HG03378 (cell line): ENCODE results near the gene PI4KA.

Experiments
- ATAC-seq: cut with Tn5 transposase; IDR thresholded peaks from one replicate; pipeline ENCODE4 v1.9.1; 2021; ENCODE audit warnings: mild to moderate bottlenecking, moderate library complexity; ENCODE audit not compliant: unreplicated experiment

The PI4KA gene

GRCh38 chr22:20881869-20882815 is 23.5 kb upstream of the PI4KA start:
- no peak for ATAC-seq

GRCh38 chr22:20881231-20881630 is 22.6 kb upstream of the PI4KA start:
- no peak for ATAC-seq

GRCh38 chr22:20877715-20878114 is 19.1 kb upstream of the PI4KA start:
- ATAC-seq, result no peak

DNA sequence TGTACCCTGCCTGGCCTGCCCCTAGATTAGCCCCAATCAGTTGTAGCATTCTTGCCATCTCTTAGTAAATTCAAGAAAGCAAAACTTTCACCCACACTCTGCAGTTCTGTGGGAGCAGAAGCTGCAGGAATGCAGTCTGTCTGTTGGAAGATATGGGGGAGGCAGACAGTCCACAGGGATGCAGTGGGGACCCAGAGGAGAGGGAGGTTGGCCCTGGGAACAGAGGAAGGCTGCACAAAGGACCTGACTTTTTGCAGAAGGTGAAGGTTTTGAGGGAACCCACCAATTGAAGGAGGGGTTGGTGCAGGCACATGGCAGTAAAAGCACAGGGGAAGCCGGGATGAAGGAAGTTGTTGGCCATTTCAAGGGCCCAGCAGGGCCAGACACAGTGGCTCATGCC is 16.7 kb upstream of the PI4KA start:
- no peak for ATAC-seq

DNA sequence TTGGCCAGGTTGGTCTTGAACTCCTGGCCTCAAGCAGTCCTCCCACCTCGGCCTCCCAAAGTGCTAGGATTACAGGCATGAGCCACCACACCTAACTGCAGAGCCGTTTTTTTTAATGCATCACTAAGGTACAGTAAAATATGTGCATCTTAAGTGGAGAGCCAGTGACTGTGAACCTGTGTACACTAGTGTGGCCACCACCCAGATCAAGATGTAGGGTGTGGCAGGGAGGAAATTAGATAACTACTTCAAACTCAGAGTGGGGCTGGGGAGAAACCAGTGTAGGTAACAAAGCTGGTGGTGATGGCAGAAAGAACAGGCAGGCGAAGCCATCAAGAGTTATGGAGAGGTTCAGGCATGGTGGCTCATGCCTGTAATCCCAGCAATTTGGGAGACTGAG is 14.6 kb upstream of the PI4KA start:
- no peak for ATAC-seq

GRCh38 chr22:20869234-20869633 is 10.6 kb upstream of the PI4KA start:
- no peak for ATAC-seq

DNA sequence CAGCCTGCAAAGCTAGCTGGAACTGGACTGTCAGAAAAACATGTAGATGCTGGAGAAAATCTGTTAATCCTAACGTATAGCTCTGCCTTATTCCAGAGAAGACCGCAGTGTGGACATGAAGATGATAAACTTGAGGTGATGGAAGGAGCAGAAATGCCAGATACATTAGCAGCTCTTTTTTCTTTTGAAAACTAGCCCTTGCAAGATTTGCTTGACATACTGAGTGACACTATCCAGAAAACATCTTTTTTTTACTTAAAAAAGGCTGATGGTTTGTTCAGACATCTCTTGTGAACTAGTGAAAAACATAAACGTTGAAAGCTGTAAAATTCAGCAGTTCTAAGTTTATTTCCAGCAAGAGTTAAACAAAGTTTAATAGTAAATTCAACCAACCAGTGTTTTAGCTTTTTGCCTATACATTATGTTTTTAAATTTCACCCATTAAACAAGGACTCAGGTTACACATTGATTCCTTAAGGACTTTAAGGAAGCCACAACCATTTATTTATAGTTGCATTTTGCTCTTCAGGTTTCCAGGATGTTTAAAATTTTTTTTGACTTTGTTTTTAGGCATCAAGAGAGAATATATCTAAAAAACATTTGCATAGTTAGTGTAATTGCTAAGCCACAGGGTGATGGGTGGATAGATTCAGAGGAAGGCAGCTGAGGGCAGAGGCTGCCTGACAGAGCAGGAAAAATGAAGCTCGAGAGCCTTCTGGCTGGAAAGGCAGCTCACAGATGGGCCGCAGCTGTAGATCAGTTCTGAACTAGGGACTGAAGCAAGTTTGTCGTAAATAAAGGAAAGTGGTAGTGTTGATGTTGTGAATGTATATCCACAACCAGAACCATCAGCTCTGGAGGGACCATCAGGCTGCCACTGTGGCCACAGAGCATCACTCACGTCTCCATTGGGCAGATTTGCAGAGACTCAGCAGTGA is 9.7 kb upstream of the PI4KA start:
- no peak for ATAC-seq

GRCh38 chr22:20867179-20868024 is 8.8 kb upstream of the PI4KA start:
- ATAC-seq, result no peak

DNA sequence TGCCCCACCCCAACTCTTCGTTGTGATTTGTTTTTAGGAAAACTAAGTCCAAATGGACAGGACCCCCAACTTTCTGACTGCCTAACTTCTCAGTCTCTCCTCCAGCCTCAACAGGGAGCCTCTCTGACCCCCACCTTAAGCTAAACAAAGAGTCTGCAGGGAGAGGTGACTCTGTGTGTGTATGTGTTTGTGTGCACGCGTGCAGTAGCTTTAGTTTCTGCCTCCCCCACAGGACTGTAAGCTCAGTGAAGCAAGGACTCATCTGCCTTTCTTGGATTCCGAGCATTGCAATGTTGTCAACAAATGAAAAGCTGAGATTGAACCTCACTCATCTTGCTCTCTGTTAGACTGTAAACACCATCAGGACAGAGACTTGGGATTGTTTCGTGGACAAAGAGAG is 8.1 kb upstream of the PI4KA start:
- no peak for ATAC-seq

- ATAC-seq, result no peak
Observed at GRCh38 chr22:20865875-20866445, 7.3 kb upstream of the PI4KA start.

DNA sequence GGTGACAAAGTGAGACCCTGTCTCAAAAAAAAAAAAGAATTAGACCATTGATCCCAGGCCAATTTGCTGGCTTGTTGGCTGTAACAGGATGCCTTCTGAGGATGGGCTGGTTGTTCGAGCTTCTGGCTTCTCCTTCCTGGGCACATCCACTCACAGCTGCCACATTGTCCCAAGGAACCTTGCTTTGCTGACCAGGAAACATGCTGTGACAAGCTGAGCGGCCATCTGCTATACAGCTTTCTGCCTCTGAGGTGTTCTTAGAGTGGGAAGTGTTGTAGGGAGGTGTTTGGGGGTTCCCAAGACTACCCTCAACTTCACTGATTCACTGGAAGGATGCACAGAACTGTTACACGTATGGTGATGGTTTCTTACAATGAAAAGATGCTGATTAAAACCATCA is 6.7 kb upstream of the PI4KA start:
- no peak for ATAC-seq

GRCh38 chr22:20864186-20864908 is 5.7 kb upstream of the PI4KA start:
- ATAC-seq, result no peak

GRCh38 chr22:20863366-20863765 is 4.8 kb upstream of the PI4KA start:
- no peak for ATAC-seq

DNA sequence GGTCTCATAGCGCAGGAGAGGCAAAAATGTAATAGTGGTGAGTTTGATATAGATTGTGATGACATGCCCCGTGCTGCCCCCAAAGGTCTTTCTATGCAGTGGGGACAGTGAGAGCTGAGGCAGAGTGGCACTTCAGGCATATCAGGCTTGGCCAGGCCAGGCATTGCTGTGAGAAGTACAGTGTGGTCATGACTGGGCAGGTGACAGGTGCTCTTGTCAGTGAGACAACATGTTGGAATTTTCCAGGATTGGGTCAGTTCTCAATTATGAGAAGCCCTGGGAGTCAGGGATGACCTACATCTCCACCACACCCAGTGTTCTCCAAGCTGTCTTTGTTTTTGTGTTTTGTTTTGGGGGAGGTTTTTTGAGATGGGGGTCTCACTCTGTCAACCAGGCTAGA is 3.9 kb upstream of the PI4KA start:
- ATAC-seq, result no peak

DNA sequence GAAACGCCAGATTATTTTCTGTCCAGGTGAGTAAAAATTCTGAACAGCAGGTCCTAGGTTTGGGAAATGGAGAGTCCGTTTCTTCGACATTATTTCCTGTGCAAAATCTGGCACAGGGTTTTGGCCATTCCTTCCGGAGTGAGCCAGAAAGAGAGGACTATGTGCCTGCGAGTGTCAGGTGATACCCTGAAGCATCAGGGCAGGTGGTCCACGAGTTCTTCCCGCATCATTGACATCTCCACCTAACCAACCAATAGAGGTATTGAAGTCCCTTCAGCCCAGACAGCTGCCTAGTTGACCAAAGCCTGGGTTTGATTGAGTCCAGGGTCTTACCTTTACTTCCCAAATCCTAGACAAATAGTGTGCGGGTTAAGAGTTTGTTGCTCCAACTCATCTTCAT is 1.0 kb upstream of the PI4KA start:
- no peak for ATAC-seq

DNA sequence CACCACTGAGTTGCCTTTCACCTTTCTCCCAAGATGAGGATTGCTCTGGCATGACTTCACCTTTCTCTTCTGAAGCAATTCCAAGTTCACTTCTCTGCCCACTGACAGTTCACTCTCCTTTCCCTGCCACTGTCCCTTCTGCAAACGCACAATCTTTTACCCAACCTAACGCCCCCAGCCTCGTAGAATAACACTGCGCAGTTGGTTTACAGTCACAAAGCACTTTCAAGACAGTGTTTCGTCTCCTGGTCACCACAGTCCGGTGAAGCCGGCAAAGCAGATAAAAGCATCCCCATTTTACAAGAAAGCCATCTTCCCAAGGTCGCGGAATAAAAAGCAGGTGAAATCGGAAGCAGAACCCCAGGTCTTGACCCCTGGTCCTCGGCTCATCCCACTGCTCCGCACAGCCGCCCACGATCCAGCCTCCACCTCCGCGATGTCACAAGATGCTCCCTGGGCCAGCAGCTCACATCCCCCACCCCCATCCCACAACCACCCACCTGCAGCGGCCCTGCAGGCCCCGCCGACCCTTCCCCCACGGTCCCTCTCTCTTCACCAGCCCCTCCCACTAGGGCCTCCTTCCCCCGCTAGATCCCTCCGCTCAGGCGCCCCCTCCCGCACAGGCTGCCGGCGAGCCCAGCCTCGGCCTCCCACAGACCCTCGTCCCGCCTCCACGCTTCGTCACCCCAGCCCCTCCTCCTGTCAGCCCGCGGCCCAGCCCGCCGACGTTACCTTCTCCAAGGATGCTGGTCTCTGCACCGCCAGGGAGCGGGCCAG is 585 bp downstream of the PI4KA start:
- ATAC-seq, result peak; percentile 34

DNA sequence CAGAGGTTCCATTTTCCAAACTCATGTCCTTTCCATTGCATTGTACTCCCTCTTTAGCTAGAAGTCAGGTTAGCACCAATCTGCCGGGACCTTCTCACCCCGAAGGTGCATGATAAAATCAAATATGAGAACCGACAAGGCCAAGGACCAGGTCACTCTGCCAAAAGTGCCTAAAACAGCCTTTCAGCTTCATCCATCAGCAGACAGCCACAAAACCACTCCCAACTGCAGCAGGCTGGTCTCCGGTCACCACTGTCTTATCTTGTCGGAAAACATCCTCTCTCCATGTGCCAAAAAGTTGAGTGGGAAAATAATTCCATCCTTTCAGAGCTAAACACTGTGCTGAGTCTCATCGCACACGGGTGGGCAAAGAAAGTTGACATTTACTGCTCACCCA is 1.4 kb downstream of the PI4KA start:
- ATAC-seq, result no peak

GRCh38 chr22:20853236-20853660 is 5.4 kb downstream of the PI4KA start:
- no peak for ATAC-seq

DNA sequence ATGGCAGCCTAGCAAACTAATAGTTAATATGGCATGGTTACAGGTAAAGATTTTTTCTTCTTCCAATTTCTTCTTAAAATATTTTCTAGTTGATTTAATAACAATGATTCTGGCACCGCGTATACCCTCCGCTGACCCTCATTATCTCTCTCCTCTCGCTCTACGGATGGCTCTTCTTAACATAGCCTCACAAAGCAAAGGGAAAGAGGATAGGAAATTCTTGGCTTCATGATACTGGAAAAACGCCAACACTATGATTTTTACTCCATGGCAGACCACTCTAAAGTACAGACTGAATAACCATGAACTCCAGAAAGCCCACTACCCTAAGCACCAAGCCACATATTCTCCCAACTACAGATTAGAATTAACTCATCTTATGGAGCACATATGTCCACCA is 6.1 kb downstream of the PI4KA start:
- no peak for ATAC-seq
